ENCODE data around the gene MSI2. TPM values are rescaled to one million over a fixed set of nuclear protein-coding genes. Genes with fewer than 3 reads are reported as not detected.

The MSI2 gene
- total and polyA plus RNA-seq, 9 of the 15 experiments (the other 6 are each of a cell fraction or from before 2014, with no cell fraction given), result 4.6 to 61.8 (median 42.4) TPM

DNA sequence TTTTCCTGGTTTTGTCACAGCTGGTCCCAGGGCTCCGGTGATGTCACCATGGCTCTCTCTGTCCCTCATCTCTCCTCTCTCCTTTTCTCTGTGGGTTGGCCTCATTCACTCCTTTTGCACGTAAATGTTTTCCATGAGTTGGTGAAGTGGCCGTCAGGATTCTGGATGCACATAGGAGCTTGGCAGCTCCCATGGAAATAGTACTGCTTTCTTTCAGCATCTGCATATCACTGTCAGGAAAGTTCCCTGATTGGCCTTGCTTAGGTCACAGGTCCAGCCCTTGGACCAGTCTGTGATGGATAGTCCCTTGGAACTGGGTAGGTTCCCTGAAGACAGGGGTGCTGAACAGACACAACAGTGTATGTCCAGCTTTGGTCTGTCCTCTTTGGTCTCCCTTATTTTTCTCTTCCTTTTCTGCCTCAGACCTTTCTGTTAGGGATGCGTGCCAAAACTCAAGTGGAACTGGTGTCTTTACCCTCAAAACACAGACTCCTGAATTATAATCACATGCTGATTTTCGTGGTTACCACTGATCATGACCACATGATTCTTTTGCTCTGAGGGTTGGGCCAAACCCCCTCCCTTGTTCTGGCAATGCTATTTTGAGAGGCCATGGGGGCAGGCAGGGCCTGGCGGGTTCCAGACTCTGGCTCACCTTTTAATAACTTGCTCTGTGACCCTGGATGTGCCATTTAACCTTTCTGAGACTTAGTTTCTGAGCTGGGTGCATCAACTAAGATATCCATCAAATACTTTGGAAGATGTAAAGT is 99.0 kb downstream of the MSI2 start:
- H3K4me2 ChIP-seq (ENCODE audit: insufficient read depth, low read length), result no peak overlapping the region
- no peak overlapping the region; a peak in 1 of 4 replicates for H3K9ac ChIP-seq (ENCODE audit: insufficient read depth in 1 of 2, low read depth in 2 of 2, low read length in 2 of 2)
- peak; percentile 79 for FAIRE-seq
- DNase-seq (ENCODE audit: extremely low read depth in 1 of 4, low spot score in 3 of 4), result no peak
- intact Hi-C loops (cut with micrococcal nuclease) (no loop called here), in situ Hi-C loops (cut with MboI) (no loop called here)
- 81% methylated on average over 6 of the region's 6 CpGs for WGBS (ENCODE audit: insufficient coverage, low coverage, missing lambda C conversion rate)
- no peaks in the 10 kb centered on the region for H3K27me3 ChIP-seq (ENCODE audit: control insufficient read depth in 2 of 2, insufficient read depth in 2 of 2, low read length in 2 of 2)
- no peaks in the 10 kb centered on the region for H3K9me3 ChIP-seq (replicated peaks; ENCODE audit: control insufficient read depth, insufficient read depth, low read depth, low read length)
- TF ChIP-seq, protein P1, sequence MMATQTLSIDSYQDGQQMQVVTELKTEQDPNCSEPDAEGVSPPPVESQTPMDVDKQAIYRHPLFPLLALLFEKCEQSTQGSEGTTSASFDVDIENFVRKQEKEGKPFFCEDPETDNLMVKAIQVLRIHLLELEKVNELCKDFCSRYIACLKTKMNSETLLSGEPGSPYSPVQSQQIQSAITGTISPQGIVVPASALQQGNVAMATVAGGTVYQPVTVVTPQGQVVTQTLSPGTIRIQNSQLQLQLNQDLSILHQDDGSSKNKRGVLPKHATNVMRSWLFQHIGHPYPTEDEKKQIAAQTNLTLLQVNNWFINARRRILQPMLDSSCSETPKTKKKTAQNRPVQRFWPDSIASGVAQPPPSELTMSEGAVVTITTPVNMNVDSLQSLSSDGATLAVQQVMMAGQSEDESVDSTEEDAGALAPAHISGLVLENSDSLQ (IDR thresholded peaks at IDR 0.05), result peak; percentile 9; the same call in 1 of the 2 replicates
- no peak for TF ChIP-seq PHF21A (IDR thresholded peaks at IDR 0.05; ENCODE audit: borderline replicate concordance, low read depth)
- H4K20me1 ChIP-seq (replicated peaks; ENCODE audit: control insufficient read depth, insufficient read depth, low read length), result peaks cover 8% of the 10 kb centered on the region; the same call in 1 of the 2 replicates
- H3K9me1 ChIP-seq (ENCODE audit: control insufficient read depth, insufficient read depth, low read length), result no peaks in the 10 kb centered on the region
- H3K36me3 ChIP-seq (ENCODE audit: control insufficient read depth, insufficient read depth, low read length), result peaks cover 15% of the 10 kb centered on the region; the same call in 2 of the 3 replicates
- ATAC-seq, result 0 out of 3 replicates have a peak, but pooled peaks have one; percentile 33
- H3K4me3 ChIP-seq, result no peak overlapping the region
- no TSS peak for BruUV-seq (replicated peaks)
- H3K79me2 ChIP-seq (ENCODE audit: control insufficient read depth, insufficient read depth, low read length), result peaks cover 46% of the 10 kb centered on the region; the same call in 2 of the 3 replicates
- no peak overlapping the region for H2AFZ ChIP-seq (ENCODE audit: low read depth, low read length)
- ChIA-PET POLR2A (interaction anchor here (1.4 kb wide), 1 partner anchor 10 kb away, joined by 9 read pairs; no protein-coding TSS in a partner anchor), CTCF (ENCODE audit: low intra/inter-chr PET ratio) (no interaction called here)
- H3K4me1 ChIP-seq (replicated peaks in 1 of 2; ENCODE audit: control insufficient read depth in 2 of 2, insufficient read depth in 2 of 2, low read length in 2 of 2), result peaks cover 0 to 7% of the 10 kb centered on the region in 2 experiments; a peak in 3 of 5 replicates
- H3K27ac ChIP-seq (ENCODE audit: extremely low read depth, low read depth, low read length), result no peak overlapping the region

Measured in K562 (cell line).